Effector CD4-positive, alpha-beta T cell (primary cell): ENCODE measurements around the gene ASB16. TPM values are rescaled to one million over a fixed set of nuclear protein-coding genes. Genes with fewer than 3 reads are reported as not detected.
A peak's percentile ranks its signal among the peaks of the same experiment; 100 is the strongest.
"Not testable (repeated sequence)": the region's sequence is repeated elsewhere in the genome, so short reads cannot be mapped to it uniquely, and the experiment has no call there.

Source experiments
- DNase-seq: peaks from one replicate; pipeline ENCODE4 v3.0.0-alpha.2; 2020
- total RNA-seq: gene quantifications from one replicate; lab custom pipeline; 2026; lab: John Stamatoyannopoulos, UW

Gene ASB16
- total RNA-seq: not detected

- DNase-seq: no peak
These were observed at the start of gene ASB16 for GRCh38 chr17:44170499-44171201. Gene ASB16, plus strand, starts transcription at chr17:44170704. Its CDS starts 86 bp downstream, at chr17:44170790.

GRCh38 chr17:44120851-44121605, 49.5 kb upstream of the ASB16 start:
- no peak for DNase-seq

GRCh38 chr17:44121997-44122815, 48.3 kb upstream of the ASB16 start:
- no peak for DNase-seq

GRCh38 chr17:44122816-44123355, 47.6 kb upstream of the ASB16 start:
- DNase-seq: no peak

- DNase-seq: peak; percentile 96
These were observed 47.0 kb upstream of the ASB16 start, which contains the start of gene HDAC5 for GRCh38 chr17:44123356-44124117. Gene HDAC5, minus strand, starts transcription at chr17:44123641. Its CDS starts 6,126 bp downstream, at chr17:44117515.

GRCh38 chr17:44124118-44124438, 46.4 kb upstream of the ASB16 start:
- no peak for DNase-seq

GRCh38 chr17:44128383-44128782, 42.1 kb upstream of the ASB16 start:
- no peak for DNase-seq

GRCh38 chr17:44130693-44131349, 39.7 kb upstream of the ASB16 start:
- DNase-seq: no peak

GRCh38 chr17:44131372-44131771, 39.1 kb upstream of the ASB16 start:
- not testable (repeated sequence) for DNase-seq

- DNase-seq: no peak
These were observed 38.2 kb upstream of the ASB16 start for GRCh38 chr17:44132275-44132821.

- no peak for DNase-seq
These were observed 36.5 kb upstream of the ASB16 start for GRCh38 chr17:44133918-44134476.

GRCh38 chr17:44134752-44135568, 35.5 kb upstream of the ASB16 start:
- no peak for DNase-seq

GRCh38 chr17:44137891-44138709, 32.4 kb upstream of the ASB16 start:
- peak; percentile 44 for DNase-seq

- not testable (repeated sequence) for DNase-seq
These were observed 26.6 kb upstream of the ASB16 start for GRCh38 chr17:44143921-44144320.

- DNase-seq: no peak
These were observed 25.4 kb upstream of the ASB16 start for GRCh38 chr17:44144966-44145739.

GRCh38 chr17:44146375-44147346, 23.8 kb upstream of the ASB16 start:
- DNase-seq: no peak

GRCh38 chr17:44147812-44148211, 22.7 kb upstream of the ASB16 start:
- no peak for DNase-seq
